Epithelial cell of prostate (primary cell): ENCODE results near the gene ITGBL1.

Experiments used
- DNase-seq: peaks from one replicate; pipeline ENCODE4 v3.0.0-alpha.2; 2011; ENCODE audit warnings: low read depth, low spot score
- H3K27ac ChIP-seq: fragments of 450-650 bp; 2 replicates; pipeline ENCODE4 v1.5.1; 2017; ENCODE audit warnings: mild to moderate bottlenecking

The ITGBL1 gene

DNA sequence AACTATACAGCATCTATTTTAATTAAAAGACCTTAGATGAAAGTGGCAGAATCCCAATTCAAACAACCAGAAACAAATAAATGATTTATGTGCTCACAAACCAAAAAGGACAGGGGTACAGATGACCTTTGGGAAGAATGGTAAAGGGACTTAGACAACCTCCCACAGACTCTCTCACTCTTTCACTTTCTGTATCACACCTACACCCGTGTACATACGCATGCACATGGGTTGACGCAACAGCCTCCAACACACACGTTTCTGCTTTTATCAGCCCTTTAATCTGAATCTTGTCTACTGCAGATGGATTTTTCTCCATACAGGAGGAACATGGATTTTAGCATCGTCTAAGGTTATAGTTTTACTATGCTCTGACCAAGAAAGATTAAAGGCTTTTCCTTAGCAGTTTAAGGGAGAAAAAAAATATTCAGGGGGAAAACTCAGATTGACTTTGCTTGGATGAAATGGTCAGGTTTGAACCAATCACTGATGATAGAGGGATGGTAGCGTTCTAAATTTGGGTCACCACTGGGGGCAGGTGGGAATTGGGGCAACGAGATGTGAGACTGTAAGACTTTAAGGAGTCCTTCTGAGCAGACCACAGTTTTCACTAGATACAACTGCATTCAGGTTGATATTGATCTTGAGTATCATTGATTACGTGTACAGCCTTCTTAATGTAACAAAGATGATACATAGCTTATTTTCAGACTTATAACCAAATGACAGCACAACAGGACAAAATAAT, 166.1 kb downstream of the ITGBL1 start:
- no peak overlapping the region for H3K27ac ChIP-seq
- no peak for DNase-seq

DNA sequence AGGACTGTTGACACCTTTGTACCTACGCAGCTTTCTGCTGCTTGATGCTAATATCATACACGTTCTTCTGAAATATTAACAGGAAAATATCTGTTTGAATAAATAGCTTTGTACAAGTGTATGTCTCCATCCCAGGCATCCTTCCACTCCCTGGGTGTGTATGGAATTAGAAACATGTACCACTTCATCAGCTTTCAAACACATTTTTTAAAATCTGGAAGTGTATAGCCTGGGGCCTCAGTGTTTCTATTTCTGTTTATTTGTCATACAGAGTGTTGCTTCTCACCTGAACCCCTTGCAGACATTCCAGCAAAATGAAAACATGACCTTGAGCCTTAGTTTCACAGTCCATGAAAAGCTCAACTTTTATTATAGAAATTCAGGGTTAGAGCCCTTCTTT, 168.6 kb downstream of the ITGBL1 start:
- no peak overlapping the region for H3K27ac ChIP-seq
- no peak for DNase-seq

DNA sequence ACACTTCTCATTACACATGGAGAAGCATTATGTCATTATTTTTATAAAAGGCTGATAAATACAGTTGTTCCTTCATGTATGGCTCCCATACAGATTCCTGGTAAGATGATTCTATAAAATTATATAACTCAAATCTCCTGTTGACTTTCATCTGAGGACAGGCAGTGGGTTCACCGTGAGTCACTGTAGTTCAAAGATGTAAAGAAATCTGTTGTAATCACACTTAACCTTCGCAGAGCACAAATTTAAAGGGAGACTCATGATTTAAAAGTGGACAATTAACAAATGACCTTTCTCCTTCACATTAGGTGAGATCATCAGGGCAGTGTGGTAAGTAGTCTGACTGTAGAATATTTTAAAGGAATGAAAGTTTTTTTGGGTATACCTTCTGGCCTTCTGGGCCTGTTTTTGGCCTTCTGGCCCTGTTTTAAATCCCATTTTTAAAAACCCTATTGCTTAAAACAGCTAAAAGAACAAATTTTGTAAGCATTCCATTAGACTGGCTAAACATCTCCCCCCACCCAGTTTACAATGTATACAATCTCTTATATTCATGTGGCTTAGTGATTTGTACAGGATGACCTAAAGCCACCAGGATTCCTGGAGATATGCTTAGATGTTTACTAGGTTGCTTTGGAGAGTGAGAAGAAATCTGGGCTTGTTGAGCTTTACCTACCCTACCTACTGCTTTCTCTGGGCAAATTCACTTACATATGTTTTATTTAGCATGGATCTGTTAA, 171.2 kb downstream of the ITGBL1 start:
- H3K27ac ChIP-seq: no peak overlapping the region
- DNase-seq: no peak

DNA sequence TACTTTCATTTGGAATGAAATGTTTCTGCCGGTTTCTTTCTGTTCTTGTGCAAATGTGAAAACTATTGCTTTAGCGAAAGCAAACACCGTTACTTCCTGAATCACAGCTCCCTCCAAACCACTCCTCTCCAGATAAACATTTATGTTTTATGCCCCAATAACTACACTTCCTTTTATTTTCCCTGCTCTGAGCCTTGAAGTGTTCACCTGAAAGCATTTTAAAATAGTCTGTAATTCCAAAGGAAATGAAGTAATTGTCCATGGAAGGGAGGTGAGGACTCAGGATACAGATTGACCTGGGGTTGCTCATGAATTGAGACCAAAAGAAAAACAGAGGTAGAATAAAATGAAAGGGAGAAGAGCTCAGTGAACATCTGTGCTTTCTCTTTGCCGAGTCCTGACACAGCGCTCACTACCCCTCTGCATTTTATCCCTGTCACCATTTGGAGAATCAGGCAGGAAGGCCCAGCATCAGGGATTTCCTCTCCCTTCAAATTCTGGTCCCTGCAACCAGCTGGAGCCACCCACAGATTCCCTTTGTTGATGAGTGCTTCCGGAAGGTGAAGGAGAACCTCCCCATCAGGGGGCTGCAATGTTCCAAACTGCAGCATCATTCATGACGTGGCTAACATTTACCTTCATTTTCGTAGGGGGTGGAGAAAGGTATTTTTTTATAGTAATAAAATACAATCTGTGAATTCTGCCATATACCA, 171.9 kb downstream of the ITGBL1 start:
- H3K27ac ChIP-seq: no peak overlapping the region
- no peak for DNase-seq

DNA sequence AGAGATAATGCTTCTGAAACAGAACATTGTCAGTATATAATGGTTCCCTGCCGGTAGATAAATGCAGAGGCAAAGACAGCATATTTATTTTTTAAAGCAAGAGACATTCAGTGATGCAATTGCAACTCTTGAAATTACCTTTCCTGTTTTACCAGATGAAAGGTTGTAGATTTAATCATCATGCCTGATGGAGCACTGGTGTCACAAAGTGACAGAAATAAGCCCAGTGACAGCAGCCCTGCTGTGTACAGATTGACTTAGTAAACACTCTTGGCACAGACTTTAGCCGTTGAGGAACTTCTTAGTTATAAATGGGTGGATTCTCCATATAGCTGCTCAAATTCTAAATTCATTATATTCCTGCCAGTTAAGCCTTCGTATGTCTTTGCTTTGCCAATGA, 172.5 kb downstream of the ITGBL1 start:
- no peak overlapping the region for H3K27ac ChIP-seq
- no peak for DNase-seq

DNA sequence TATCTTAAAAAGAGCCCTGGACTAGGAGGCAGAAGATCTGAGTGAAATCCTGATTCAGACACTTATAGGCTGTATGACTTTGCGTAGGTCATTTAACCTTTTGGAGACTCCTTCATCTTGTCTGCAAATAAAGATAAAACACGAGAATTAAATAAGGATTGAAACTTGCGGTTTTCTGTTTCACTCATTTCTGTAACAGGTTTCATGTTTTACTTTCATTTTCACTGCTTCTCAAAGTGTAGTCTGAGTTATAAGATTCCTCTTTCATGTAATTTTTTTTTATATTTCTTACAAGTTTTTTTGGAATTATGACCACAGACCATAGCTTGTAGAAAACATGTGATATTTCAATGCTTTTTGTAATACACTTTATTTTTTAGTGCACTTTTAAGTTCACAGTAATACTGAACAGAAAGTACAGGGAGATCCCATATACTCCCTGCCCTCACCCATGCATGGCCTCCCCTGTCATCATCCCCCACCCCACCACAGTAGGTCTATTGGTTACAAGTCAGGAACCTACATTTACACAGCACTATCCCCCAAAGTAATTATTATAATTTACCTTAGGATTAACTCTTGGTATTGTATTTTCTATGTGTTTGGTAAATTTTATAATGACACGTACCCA, 174.6 kb downstream of the ITGBL1 start:
- no peak for DNase-seq
- H3K27ac ChIP-seq: no peak overlapping the region

DNA sequence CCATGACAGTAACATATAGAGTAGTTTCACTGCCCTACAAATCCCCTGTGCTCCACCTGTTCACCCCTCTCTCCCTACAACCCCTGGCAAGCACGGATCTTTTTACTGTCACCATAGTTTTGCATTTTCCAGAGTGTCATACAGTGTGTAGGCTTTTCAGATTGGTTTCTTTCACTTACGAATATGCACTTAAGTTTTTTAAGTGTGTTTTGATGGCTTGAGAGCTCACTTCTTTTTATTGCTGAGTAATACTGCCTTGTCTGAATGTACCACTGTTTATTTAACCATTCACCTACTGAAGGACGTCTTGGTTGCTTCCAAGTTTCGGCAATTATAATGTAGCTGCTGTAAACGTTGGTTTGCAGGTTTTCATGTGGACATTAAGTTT, 175.1 kb downstream of the ITGBL1 start:
- DNase-seq: no peak
- no peak overlapping the region for H3K27ac ChIP-seq

DNA sequence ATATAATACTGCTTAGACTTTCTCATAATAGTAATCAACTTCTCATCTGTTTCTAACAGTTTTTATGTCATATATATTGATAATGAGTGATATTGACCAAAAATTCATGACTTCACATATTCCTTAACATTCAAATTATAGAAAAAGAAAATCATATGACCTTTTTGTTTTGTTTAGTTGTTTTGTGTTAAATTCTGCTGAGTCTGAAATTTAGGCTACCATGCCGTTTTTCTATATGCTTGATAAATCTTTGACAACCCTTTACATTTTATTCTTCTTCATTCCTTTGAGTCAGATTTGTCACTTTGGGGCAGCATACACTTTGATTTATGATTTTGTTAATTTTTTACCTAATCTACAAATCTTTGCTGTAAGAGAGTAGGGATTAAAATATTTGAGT, 176.4 kb downstream of the ITGBL1 start:
- no peak overlapping the region for H3K27ac ChIP-seq

DNA sequence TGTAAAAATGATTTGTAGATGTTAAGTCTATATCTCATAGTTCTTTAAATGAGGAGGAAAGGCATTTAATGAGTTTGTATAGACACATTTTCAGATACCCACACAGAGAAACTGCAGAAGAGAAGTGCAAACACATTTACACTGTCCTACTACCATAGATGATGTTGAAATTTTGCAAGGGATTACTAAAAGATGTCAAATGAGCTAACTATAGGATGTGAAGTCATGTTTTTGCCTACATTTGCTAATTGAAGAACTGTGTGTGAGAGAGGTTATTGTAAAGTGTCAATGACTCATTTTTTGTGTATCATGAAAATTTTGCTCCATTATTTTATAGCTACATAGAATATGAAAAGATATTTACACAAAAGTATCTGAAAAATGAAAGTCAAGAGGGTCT, 178.9 kb downstream of the ITGBL1 start:
- H3K27ac ChIP-seq: no peak overlapping the region
- no peak for DNase-seq

More for the DNA sequence above, 176.4 kb downstream of the ITGBL1 start:
- no peak for DNase-seq

DNA sequence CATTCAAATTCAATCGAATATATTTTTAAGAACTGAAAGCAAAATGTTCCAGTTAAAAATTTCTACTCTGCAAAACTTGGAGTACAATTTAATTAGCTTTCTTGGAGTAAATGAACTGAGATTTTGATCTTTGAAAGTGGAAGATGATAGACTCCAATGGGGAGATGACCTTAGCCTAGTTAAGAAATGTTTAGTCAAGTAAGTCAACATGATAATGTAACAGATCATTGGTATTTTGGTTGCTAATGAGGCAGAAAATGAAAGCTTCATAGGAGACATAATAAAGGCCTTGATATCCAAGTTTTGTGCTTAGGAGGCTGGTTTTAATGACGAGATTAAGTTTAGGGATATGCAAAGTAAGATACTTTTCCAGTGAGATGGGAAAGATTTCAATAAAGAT, 181.7 kb downstream of the ITGBL1 start:
- DNase-seq: no peak
- no peak overlapping the region for H3K27ac ChIP-seq

DNA sequence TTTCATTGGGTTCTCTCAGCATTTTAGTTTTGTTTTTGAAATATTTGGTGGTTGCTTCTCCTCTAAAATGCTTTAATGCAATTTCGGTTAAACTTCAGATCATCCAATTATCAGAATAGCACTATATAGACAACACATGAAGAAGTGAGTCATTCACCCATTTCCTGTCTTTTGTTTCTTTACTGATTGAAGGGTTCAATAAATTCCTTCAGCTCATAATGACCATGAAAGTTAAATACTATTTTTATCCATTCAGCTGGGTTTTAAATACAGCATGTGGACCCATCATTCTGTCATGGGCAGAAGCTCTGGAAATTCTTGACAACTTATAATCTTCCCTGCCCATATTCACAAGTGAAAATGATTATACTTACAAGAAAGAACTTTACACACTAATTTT, 187.2 kb downstream of the ITGBL1 start:
- no peak overlapping the region for H3K27ac ChIP-seq
- DNase-seq: no peak

DNA sequence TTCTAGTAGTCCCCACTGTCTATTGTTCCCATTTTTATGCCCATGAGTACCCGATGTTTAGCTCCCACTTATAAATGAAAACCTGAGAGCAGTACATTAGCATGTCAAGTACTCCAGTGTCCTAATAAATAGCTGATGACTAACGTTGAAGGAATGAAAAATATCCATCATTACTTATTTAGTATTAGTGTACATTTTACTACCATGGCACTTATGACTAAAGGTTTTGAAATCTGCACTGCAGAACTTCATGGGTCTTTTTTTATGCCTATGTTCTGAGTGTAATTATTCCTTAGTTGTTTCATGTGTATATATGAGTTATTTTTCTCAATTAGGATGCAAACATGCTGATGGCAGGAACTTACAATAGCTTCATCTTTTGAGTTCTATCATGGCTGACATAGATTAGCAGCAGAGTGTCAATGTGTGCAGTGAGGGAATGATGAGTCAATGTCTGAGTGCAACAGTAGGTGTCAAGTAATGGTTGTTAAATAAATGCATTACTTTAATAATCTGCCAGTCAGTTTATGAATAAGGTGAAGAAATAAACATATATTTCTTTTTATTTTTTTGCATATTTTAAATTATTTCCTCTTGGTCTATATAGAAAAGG, 188.4 kb downstream of the ITGBL1 start:
- DNase-seq: peak; percentile 52
- H3K27ac ChIP-seq: peak overlapping the region; percentile 19

DNA sequence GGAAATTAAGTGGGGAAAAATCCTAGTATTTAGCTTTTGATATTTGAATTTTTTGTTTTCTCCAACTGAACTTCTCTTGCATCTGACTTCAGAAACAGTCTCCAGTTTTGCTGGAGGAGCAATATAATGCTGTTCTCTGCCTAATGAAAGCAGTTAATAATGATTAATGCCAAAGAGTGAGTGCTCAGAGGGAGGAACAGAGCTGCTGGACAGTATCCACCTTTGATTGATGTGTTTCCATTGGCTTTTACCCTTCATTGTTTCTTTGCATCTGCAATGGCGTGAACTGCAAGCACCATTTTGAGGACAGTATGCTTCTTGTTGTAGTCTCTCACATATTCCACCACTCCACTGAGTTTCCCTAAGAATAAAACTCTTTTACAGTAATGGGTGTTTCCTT, 193.4 kb downstream of the ITGBL1 start:
- no peak for DNase-seq
- H3K27ac ChIP-seq: no peak overlapping the region

DNA sequence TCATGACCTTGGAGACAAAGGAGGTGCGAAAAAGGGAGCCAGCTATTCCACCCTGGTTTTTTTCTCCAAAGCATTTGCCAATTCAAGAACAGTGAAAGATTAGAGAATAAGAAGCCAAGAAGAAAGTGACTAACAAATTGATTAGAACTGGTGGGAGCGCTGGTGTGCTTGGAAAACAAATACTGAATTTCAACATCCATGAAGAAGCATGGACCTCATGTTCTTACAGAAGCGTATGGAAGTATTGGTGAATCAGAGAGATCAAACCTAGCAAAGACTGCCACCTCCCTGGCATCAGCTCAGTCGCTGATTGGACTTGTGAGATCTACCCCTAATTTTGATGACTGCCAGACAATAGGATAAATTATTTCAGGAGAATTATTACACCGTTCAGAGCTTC, 195.3 kb downstream of the ITGBL1 start:
- no peak for DNase-seq
- no peak overlapping the region for H3K27ac ChIP-seq

DNA sequence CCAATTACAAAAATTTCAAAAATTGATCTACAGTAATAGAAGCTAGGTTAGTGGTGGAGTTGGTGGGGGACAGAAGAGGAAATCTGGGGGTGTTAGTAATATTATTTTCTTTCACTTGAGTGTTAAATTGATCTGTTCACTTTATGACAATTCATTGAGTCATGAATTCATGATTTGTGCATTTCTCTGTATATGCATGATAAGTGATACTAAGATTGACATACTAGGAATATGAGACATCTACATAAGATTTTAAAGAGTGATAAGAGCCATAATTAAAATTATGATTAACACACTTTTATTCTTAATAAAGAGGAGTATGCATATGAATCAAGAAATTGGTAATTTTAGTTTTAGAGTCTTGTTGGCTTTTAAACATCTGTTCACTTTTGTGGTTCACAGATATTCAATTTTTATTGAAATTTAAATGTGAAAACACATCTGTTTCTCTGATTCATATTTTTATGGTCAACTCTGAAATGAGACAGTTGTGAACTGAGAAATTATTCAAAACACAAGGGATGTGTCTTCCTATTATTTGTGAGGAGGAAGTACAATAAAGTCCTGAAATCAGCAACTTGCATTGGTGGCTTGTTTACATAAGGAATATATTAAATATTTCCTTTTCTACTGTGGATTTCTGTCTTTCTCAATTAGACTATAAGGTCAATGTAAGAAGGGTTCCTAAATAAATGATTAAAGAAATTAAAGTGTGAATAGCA, 196.5 kb downstream of the ITGBL1 start:
- DNase-seq: no peak
- peak overlapping the region; percentile 41 for H3K27ac ChIP-seq

DNA sequence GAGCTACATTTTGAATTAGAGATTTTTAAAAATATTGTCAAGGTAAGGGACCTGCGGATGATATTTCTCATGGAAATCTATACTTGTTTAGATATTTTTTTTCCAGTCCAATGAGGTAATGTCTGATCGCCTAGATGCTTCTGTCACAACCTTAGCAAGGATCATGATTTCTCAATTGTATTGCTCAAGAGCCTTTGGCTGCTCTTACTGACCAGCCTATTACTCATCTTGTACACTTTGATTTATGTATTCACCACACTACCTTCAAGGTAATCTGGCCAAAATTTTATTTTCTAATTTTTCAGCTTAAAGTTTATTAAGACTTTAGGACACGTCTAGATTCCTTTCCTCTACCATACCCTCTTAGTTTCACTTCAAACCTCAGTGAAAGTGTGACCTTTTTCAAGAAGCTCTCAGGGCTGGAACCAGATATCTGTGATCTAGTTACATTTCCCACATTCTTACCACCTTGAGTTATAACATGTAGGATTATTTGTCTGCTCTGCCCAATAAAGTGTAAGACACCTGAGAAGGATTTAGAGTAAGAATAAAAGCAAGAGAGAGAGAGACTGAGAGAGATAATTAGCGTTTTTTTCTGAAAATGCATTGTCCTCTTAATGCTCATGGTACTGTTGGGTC, 197.1 kb downstream of the ITGBL1 start:
- peak overlapping the region; percentile 41 for H3K27ac ChIP-seq

DNA sequence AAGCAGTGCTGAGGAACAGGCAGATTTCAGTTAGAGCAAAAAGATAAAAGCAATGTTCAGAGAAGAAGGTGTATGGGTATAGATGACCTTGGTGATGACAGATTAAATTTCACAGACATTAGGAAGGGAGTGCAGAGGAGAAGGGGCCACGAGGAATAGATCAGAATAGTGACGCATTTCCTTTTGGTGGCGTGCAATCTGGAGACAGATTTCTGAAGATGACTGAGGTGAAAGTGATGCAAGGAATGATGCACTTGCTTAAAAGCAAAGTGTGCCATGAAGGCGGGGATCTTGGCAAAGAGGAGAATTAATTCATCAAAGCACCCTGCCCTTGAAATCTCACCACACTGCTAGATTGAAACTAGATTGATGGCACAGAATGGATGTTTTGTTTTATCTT, 202.4 kb downstream of the ITGBL1 start:
- no peak for DNase-seq
- no peak overlapping the region for H3K27ac ChIP-seq

More for the DNA sequence above, 197.1 kb downstream of the ITGBL1 start:
- peak; percentile 84 for DNase-seq

DNA sequence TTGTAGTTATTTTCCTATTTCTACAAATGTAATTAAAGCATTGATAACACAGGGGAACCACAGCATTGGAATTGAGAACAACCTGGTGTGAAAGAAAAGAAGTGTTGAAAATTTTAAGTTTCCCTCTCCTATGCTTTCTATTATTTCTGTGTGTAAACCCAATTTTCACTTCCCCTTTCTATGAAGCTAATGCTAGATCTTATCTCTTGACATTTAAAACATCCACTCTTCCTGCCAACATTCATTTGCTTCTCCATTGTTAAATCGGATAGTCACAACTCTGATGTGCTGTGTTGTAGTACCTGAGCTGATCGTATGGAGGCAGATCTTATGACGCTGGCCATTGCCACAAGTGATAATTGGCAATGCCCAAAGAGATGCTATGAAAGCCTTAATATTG, 203.0 kb downstream of the ITGBL1 start:
- no peak for DNase-seq
- H3K27ac ChIP-seq: no peak overlapping the region

DNA sequence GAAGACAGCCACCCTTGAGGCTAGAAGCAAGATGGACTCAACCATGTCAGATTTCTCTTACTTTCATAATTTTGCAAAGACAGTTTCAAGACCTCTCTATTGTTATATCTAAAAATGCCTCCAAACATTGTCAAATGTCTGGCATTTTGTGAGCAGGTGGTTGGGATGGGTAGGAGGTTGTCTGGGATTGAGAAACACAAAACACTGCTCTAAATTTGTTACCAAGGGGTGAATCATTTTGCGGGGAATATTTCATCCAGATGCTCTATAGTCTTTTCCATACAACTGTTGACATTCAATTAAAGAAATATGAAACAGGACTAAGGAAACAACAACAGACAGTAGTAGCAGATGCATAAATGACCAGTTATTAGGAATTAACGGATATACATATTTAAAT, 208.2 kb downstream of the ITGBL1 start:
- DNase-seq: no peak
- H3K27ac ChIP-seq: no peak overlapping the region
